Astrocyte (in vitro differentiated cells and primary cell): ENCODE measurements around the gene ATG4D.

Source experiments
- CTCF ChIP-seq: IDR thresholded peaks from 2 replicates; pipeline ENCODE4 v1.5.1; 2011; ENCODE audit warnings: low read depth, mild to moderate bottlenecking, inconsistent platforms, low read length, moderate library complexity; ENCODE audit not compliant: insufficient read depth
- EZH2 ChIP-seq: IDR thresholded peaks from 2 replicates; pipeline ENCODE4 v1.6.1; 2012; ENCODE audit warnings: mild to moderate bottlenecking, low read length, inconsistent platforms; ENCODE audit not compliant: insufficient read depth

- TF ChIP-seq CTCF (no peak), EZH2 (no peak)
These were observed 6.0 kb upstream of the ATG4D start for GRCh38 chr19:10537668-10538067.
